Thyroid gland (tissue), 4 donors: ENCODE data around the gene STAB1.

ENCODE experiments used
- CTCF ChIP-seq, 6 experiments: fragments of 200-600 bp in 3 of 6; fragments of 450-650 bp in 3 of 6; sonication (generic) in 3 of 6; IDR thresholded peaks; one replicate each; pipeline ENCODE4 v1.5.1; 2016 to 2019; ENCODE audit warnings: antibody characterized with exemption in 6 of 6, mild to moderate bottlenecking in 2 of 6, inconsistent platforms in 1 of 6, moderate library complexity in 1 of 6
- POLR2A ChIP-seq, 2 donors: fragments of 450-650 bp; IDR thresholded peaks; one replicate each; pipeline ENCODE4 v1.6.1; 2017; ENCODE audit warnings: antibody characterized with exemption in 2 of 2, mild to moderate bottlenecking in 2 of 2, moderate library complexity in 1 of 2

- TF ChIP-seq CTCF (IDR thresholded peaks at IDR 0.05) (no peak), POLR2A (IDR thresholded peaks at IDR 0.05) (no peak)
Measured at GRCh38 chr3:52522651-52523251, 27.6 kb downstream of the STAB1 start.
